Spleen (tissue), 13 donors: Measurements from ENCODE around the gene NHSL1. TPM values are rescaled to one million over a fixed set of nuclear protein-coding genes. Genes with fewer than 3 reads are reported as not detected.

Source experiments
- DNase-seq: peaks from one replicate; pipeline ENCODE4 v3.0.0-alpha.2; 2020
- H3K27ac ChIP-seq, 8 donors: fragments of 200-600 bp; sonication (generic) in 7 of 8; 1 replicate in 4 of 8; 2 replicates in 4 of 8; pipeline versions ENCODE4 v1.5.0 to v1.8.0; 2016 to 2021; ENCODE audit warnings: inconsistent platforms in 4 of 8, mild to moderate bottlenecking in 4 of 8, moderate library complexity in 1 of 8
- H3K27me3 ChIP-seq, 7 donors: fragments of 200-600 bp; sonication (generic) in 6 of 7; replicated peaks in 1 of 7; 1 replicate in 4 of 7; 2 replicates in 3 of 7; pipeline versions ENCODE4 v1.5.0 to v1.8.0; 2016 to 2021; ENCODE audit warnings: inconsistent platforms in 3 of 7, mild to moderate bottlenecking in 1 of 7
- H3K36me3 ChIP-seq, 6 donors: fragments of 200-600 bp; sonication (generic) in 5 of 6; 1 replicate in 4 of 6; 2 replicates in 2 of 6; pipeline versions ENCODE4 v1.5.0 to v1.8.0; 2016 to 2021; ENCODE audit warnings: inconsistent platforms in 2 of 6
- H3K4me1 ChIP-seq, 6 donors: fragments of 200-600 bp; sonication (generic) in 5 of 6; 1 replicate in 3 of 6; 2 replicates in 3 of 6; pipeline versions ENCODE4 v1.5.0 to v1.8.0; 2016 to 2021; ENCODE audit warnings: inconsistent platforms in 3 of 6
- H3K4me3 ChIP-seq, 8 donors: fragments of 200-600 bp; sonication (generic) in 7 of 8; 1 replicate in 4 of 8; 2 replicates in 4 of 8; pipeline versions ENCODE4 v1.5.0 to v1.8.0; 2016 to 2021; ENCODE audit warnings: inconsistent platforms in 4 of 8, mild to moderate bottlenecking in 4 of 8, moderate library complexity in 2 of 8
- H3K9me3 ChIP-seq, 8 donors: fragments of 200-600 bp; sonication (generic) in 7 of 8; 1 replicate in 4 of 8; 2 replicates in 4 of 8; pipeline versions ENCODE4 v1.5.0 to v1.8.0; 2016 to 2021; ENCODE audit warnings: inconsistent platforms in 4 of 8
- POLR2A ChIP-seq, 3 donors: fragments of 450-650 bp; IDR thresholded peaks; one replicate each; pipeline ENCODE4 v1.5.1; 2017; ENCODE audit warnings: antibody characterized with exemption in 3 of 3, mild to moderate bottlenecking in 1 of 3
- POLR2AphosphoS5 ChIP-seq, 3 donors: sonication (generic); formaldehyde crosslinking; IDR thresholded peaks; one replicate each; pipeline ENCODE4 v1.5.1; 2017; ENCODE audit warnings: antibody characterized with exemption in 3 of 3
- WGBS, 5 donors: extraction: QIAGEN DNeasy Blood & Tissue Kit in 3 of 5; methylation state at CpG; one replicate each; pipeline versions ENCODE4 v1.1.5 to v1.1.7; 2013 to 2018; 5-methylcytosine and 5-hydroxymethylcytosine counted together
- intact Hi-C: fragments of 100-400 bp; cut with DNase I; formaldehyde crosslinking; loops from one replicate; pipeline ENCODE4 v1.15.0; 2023; ENCODE audit warnings: low total_unique reads
- long read RNA-seq, 2 donors: transcript quantifications; one replicate each; lab custom pipeline, GENCODE V29; 2026
- polyA plus RNA-seq, 3 donors: library from polyadenylated mRNA; stranded (reverse); fragments of 200-250 nt; gene quantifications; one replicate each; pipeline ENCODE4 v1.2.1, GENCODE V29; 2013
- total RNA-seq, 7 donors: library from RNA; depleted of rRNA in 3 of 7; stranded (reverse); fragments of >200 nt in 3 of 7; fragmentation: NEBNext Ultra II Directional in 4 of 7; extraction: Animal tissue kit (Norgen Biotek cat#: 25700) in 4 of 7; gene quantifications; one replicate each; pipeline versions ENCODE4 v1.1.0 to v1.2.1, GENCODE V29; 2016 to 2021
- TF ChIP-seq, protein P1 (sequence below), 11 experiments: fragments of 200-600 bp in 7 of 11; fragments of 450-650 bp in 4 of 11; sonication (generic) in 4 of 11; IDR thresholded peaks in 8 of 11; conservative IDR thresholded peaks in 3 of 11; 1 replicate in 7 of 11; 2 replicates in 4 of 11; pipeline versions ENCODE4 v1.4.0 to v1.8.0; 2016 to 2021; ENCODE audit warnings: antibody characterized with exemption in 11 of 11, inconsistent platforms in 4 of 11, mild to moderate bottlenecking in 1 of 11
- donor health status: healthy with polysubstance abuse.
- donor health status: DM: no; HTN: no; CAD: no; lungs with moderate emphysema.
- donor health status: DM: no; HTN: no; CAD: no.
- donor health status: Bipolar disorder and iron deficiency.
- donor health status: healthy.
- donor health status: DM: no; HTN: no; CAD: no.
- donor health status: DM: yes; HTN: yes; CAD: no.

Gene NHSL1, protein sequence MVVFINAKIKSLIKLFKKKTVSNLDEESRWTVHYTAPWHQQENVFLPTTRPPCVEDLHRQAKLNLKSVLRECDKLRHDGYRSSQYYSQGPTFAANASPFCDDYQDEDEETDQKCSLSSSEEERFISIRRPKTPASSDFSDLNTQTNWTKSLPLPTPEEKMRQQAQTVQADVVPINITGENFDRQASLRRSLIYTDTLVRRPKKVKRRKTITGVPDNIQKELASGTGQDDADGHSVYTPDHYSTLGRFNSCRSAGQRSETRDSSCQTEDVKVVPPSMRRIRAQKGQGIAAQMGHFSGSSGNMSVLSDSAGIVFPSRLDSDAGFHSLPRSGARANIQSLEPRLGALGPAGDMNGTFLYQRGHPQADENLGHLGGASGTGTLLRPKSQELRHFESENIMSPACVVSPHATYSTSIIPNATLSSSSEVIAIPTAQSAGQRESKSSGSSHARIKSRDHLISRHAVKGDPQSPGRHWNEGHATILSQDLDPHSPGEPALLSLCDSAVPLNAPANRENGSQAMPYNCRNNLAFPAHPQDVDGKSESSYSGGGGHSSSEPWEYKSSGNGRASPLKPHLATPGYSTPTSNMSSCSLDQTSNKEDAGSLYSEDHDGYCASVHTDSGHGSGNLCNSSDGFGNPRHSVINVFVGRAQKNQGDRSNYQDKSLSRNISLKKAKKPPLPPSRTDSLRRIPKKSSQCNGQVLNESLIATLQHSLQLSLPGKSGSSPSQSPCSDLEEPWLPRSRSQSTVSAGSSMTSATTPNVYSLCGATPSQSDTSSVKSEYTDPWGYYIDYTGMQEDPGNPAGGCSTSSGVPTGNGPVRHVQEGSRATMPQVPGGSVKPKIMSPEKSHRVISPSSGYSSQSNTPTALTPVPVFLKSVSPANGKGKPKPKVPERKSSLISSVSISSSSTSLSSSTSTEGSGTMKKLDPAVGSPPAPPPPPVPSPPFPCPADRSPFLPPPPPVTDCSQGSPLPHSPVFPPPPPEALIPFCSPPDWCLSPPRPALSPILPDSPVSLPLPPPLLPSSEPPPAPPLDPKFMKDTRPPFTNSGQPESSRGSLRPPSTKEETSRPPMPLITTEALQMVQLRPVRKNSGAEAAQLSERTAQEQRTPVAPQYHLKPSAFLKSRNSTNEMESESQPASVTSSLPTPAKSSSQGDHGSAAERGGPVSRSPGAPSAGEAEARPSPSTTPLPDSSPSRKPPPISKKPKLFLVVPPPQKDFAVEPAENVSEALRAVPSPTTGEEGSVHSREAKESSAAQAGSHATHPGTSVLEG (N-terminal part only)
- total RNA-seq (10 to 100 TPM in 3 of 7 donors, 1 to 10 TPM in 4; 5.8 to 14.0 (median 9.9) TPM), polyA plus RNA-seq (under 1 TPM; 0.39 to 0.99 (median 0.46) TPM)
- long read RNA-seq, donor 1: 0 reads
- long read RNA-seq, donor 2, partial matches to known transcripts: 0 of 1 reads
- long read RNA-seq, donor 2, other reads (novel, unspliced or antisense): 0 of 1 reads

DNA sequence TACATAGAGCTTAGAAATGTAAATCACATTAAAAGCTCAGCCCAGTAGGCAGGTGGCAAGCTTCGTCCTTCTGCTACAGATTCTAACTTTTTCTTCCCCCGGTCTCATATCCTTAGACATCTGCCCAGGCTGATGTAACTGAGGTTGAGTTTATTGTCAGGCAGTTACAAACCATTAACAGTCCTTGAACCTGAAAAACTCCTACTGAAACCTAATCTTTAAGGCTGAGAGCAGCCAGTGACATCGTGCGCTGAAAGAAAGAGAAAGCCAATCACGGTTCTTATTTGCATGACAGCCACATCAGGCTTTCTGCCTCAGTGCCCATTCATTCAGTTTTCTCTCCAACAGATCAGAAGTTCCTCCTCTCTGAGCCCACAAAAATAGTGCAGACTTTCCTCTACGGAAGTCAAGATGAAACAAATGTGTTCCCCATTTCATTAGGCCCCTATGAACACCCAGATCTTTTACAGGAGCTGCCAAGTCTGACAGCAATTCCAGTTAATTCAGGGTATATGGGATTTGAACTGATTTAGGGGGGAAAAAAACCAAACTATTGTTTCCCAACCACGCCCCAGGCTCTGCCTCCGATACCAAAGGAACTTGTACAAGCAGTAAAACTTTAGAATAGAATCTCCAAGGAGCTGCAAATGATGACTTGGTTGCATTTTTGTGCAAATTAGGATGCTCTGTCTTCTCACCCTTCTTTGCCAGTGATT, at the start of gene NHSL1:
Gene NHSL1, minus strand, starts transcription at position 192 of the 716 bp plus-strand sequence. CDS start 204 bp downstream, outside the sequence.
- WGBS, 5 donors: 28 to 38% (median 33%) methylated on average over 8 of the region's 8 CpGs
- intact Hi-C loops: no loop called here
- Histone ChIP-seq H3K4me1 (peaks cover 0 to 16% (median 11%) of the 10 kb centered on the region in 6 donors), H3K27ac (no peak within 1 kb of the TSS), H3K27me3 (no peaks in the 10 kb centered on the region), H3K4me3 (peak within 1 kb of the TSS in 2 of 8 donors; percentile 5 to 36), H3K9me3 (no peaks in the 10 kb centered on the region), H3K36me3 (no peaks in the 10 kb centered on the region)
- TF ChIP-seq POLR2A (IDR thresholded peaks at IDR 0.05): no peak
- no peak for DNase-seq

DNA sequence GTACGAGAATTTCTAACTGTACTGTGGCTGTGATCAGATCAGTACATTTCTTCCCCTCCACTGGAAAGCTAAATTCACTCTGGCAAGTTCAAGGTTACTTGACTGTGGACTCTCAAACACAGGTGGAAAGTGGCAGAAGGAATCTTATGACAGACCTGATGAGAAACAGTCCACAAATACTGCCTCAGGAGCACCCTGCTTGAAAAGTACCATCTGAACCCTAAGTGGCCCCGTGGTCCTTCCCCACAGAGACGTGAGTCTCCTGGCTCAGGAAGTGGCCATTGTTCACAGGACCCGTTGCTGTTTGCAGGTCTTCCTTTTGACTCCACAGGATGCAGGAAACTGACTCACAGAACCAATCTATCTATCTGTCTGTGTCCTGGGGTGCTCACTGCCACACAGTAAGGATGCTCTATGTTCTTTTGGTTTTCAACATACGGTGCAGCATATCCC, 47.5 kb upstream of the NHSL1 start:
- intact Hi-C loops: no loop called here
- Histone ChIP-seq H3K9me3 (no peaks in the 10 kb centered on the region), H3K36me3 (no peaks in the 10 kb centered on the region), H3K4me3 (no peak overlapping the region), H3K27me3 (no peaks in the 10 kb centered on the region), H3K4me1 (peaks cover 0 to 6% (median 2%) of the 10 kb centered on the region in 6 donors), H3K27ac (no peak overlapping the region)
- TF ChIP-seq POLR2A (IDR thresholded peaks at IDR 0.05): no peak
- TF ChIP-seq, protein P1, sequence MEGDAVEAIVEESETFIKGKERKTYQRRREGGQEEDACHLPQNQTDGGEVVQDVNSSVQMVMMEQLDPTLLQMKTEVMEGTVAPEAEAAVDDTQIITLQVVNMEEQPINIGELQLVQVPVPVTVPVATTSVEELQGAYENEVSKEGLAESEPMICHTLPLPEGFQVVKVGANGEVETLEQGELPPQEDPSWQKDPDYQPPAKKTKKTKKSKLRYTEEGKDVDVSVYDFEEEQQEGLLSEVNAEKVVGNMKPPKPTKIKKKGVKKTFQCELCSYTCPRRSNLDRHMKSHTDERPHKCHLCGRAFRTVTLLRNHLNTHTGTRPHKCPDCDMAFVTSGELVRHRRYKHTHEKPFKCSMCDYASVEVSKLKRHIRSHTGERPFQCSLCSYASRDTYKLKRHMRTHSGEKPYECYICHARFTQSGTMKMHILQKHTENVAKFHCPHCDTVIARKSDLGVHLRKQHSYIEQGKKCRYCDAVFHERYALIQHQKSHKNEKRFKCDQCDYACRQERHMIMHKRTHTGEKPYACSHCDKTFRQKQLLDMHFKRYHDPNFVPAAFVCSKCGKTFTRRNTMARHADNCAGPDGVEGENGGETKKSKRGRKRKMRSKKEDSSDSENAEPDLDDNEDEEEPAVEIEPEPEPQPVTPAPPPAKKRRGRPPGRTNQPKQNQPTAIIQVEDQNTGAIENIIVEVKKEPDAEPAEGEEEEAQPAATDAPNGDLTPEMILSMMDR (IDR thresholded peaks at IDR 0.05 in 8 of 11, conservative IDR thresholded peaks at IDR 0.05 in 3 of 11): no peak
- no peak for TF ChIP-seq POLR2AphosphoS5 (IDR thresholded peaks at IDR 0.05)
- WGBS, 5 donors: 21 to 30% (median 25%) methylated on average over 5 of the region's 5 CpGs
- DNase-seq: no peak

DNA sequence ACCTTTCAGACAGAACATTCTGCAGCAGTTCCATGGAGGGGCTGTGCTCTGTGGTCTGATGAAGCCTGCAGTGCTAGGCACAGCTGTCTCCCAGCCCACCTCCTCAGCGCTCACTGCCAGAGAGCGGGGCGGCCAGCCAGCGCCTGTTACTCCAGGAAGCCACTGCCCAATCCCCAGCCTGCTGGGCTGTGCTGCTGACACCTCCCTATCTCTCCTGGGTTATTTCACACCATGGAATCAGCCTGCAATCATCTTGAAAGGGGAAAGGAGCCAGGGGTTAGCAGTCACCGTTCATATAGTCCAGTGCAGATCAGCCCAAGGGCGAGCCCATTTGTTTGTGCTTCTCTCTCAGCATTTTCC, 46.3 kb upstream of the NHSL1 start:
- Histone ChIP-seq H3K4me3 (no peak overlapping the region), H3K4me1 (peaks cover 0 to 6% (median 2%) of the 10 kb centered on the region in 6 donors), H3K27ac (no peak overlapping the region)

More for the DNA sequence above, 46.3 kb upstream of the NHSL1 start:
- intact Hi-C loops: no loop called here
- H3K9me3 ChIP-seq: no peaks in the 10 kb centered on the region
- TF ChIP-seq POLR2A (IDR thresholded peaks at IDR 0.05) (no peak), POLR2AphosphoS5 (IDR thresholded peaks at IDR 0.05) (no peak)
- TF ChIP-seq, protein P1 (IDR thresholded peaks at IDR 0.05 in 8 of 11, conservative IDR thresholded peaks at IDR 0.05 in 3 of 11): no peak
- H3K27me3 ChIP-seq: no peaks in the 10 kb centered on the region
- DNase-seq: no peak
- WGBS, 5 donors: 50 to 79% (median 64%) methylated on average over 6 of the region's 6 CpGs
- H3K36me3 ChIP-seq: no peaks in the 10 kb centered on the region
